ENCODE results near the gene ACBD7.

DNA sequence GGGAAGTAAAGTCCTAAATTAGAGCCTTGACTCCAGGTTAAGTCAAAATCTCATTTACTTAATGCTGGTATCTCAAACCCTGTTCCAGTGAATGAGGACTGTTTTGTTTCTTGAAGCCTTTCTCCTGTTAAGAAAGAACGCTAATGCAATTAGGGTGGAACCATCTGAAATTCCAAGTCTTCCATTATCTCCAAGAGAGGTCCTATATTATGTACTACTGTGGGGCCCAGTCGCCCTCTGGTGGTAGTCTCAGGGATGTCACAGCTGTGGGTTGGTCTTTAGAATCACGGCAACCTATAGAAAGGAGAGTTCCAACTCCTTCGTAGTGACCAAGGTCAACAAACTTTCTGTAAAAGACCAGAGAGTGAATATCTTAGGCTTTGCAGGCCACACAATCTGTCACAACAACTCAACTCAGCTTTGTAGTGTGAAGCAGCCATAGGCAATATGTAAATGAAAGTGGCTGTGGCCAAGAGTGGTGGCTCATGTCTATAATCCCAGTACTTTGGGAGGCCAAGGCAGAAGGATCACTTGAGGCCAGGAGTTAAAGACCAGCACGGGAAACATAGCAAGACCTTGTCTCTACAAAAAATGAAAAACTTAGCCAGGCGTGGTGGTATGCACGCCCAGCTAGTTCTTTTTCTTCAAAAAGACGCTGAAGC, 17.9 kb upstream of the ACBD7 start:
- TF ChIP-seq, protein P1, sequence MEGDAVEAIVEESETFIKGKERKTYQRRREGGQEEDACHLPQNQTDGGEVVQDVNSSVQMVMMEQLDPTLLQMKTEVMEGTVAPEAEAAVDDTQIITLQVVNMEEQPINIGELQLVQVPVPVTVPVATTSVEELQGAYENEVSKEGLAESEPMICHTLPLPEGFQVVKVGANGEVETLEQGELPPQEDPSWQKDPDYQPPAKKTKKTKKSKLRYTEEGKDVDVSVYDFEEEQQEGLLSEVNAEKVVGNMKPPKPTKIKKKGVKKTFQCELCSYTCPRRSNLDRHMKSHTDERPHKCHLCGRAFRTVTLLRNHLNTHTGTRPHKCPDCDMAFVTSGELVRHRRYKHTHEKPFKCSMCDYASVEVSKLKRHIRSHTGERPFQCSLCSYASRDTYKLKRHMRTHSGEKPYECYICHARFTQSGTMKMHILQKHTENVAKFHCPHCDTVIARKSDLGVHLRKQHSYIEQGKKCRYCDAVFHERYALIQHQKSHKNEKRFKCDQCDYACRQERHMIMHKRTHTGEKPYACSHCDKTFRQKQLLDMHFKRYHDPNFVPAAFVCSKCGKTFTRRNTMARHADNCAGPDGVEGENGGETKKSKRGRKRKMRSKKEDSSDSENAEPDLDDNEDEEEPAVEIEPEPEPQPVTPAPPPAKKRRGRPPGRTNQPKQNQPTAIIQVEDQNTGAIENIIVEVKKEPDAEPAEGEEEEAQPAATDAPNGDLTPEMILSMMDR (IDR thresholded peaks at IDR 0.05): peak; percentile 64 to 85 (median 84)
- TF ChIP-seq POLR2A (IDR thresholded peaks at IDR 0.05): no peak
